CD4-positive, alpha-beta T cell (primary cell): ENCODE results near the gene FNBP1. TPM values are rescaled to one million over a fixed set of nuclear protein-coding genes. Genes with fewer than 3 reads are reported as not detected.

ENCODE experiments used
- ATAC-seq: fragments of 200-7000 bp; cut with Tn5 transposase; one replicate; pipeline ENCODE4 v1.10.0; 2022; ENCODE audit warnings: mild to moderate bottlenecking; ENCODE audit not compliant: poor library complexity
- CTCF ChIA-PET: fragments of 350-600 bp; sonication (Branson Sonifier 250); formaldehyde crosslinking; loops from one replicate; lab custom pipeline; 2021; ENCODE audit warnings: antibody characterized with exemption, inconsistent platforms; lab: Charles Lee
- POLR2A ChIA-PET: fragments of 350-600 bp; sonication (Branson Sonifier 250); formaldehyde crosslinking; loops from one replicate; lab custom pipeline; 2021; ENCODE audit warnings: antibody characterized with exemption, inconsistent platforms; lab: Charles Lee
- DNase-seq, 14 experiments: peaks; one replicate each; pipeline ENCODE4 v3.0.0-alpha.2; 2013 to 2020; ENCODE audit warnings: mixed read lengths in 2 of 14
- H3K27ac ChIP-seq, 2 donors: one replicate each; pipeline versions ENCODE4 v1.5.1 to v1.7.0; 2013; ENCODE audit warnings: low read length in 2 of 2, low read depth in 1 of 2, mild to moderate bottlenecking in 1 of 2
- H3K27me3 ChIP-seq, 2 experiments: 1 replicate in 1 of 2; 2 replicates in 1 of 2; pipeline versions ENCODE4 v1.6.1 to v1.7.0; 2013; ENCODE audit warnings: low read length in 2 of 2, control low read depth in 1 of 2, mild to moderate bottlenecking in 1 of 2, moderate library complexity in 1 of 2; ENCODE audit not compliant: insufficient read depth in 2 of 2, control insufficient read depth in 1 of 2
- H3K36me3 ChIP-seq: one replicate; pipeline ENCODE4 v1.6.1; 2013; ENCODE audit warnings: low read length, control low read depth; ENCODE audit not compliant: insufficient read depth
- H3K4me1 ChIP-seq: one replicate; pipeline ENCODE4 v1.6.1; 2013; ENCODE audit warnings: low read length, control low read depth; ENCODE audit not compliant: insufficient read depth
- H3K4me3 ChIP-seq: one replicate; pipeline ENCODE4 v1.5.1; 2013; ENCODE audit warnings: mild to moderate bottlenecking, low read length, moderate library complexity
- H3K9me3 ChIP-seq, 2 experiments: 1 replicate in 1 of 2; 2 replicates in 1 of 2; pipeline versions ENCODE4 v1.6.1 to v1.7.0; 2013; ENCODE audit warnings: low read length in 2 of 2, mild to moderate bottlenecking in 2 of 2, control low read depth in 1 of 2, moderate library complexity in 1 of 2; ENCODE audit not compliant: control insufficient read depth in 1 of 2, insufficient read depth in 1 of 2
- H3K27ac Mint-ChIP-seq: one replicate; pipeline ENCODE4 v1.8.0; 2020; ENCODE audit warnings: mixed read lengths
- H3K27me3 Mint-ChIP-seq: one replicate; pipeline ENCODE4 v1.8.0; 2021; ENCODE audit warnings: mixed read lengths
- H3K36me3 Mint-ChIP-seq: one replicate; pipeline ENCODE4 v1.8.0; 2021; ENCODE audit warnings: low read depth, mixed read lengths
- H3K4me1 Mint-ChIP-seq: one replicate; pipeline ENCODE4 v1.8.0; 2021; ENCODE audit warnings: low read depth, mixed read lengths
- H3K4me3 Mint-ChIP-seq: one replicate; pipeline ENCODE4 v1.8.0; 2020; ENCODE audit warnings: mild to moderate bottlenecking, mixed read lengths
- H3K9me3 Mint-ChIP-seq: one replicate; pipeline ENCODE4 v1.8.0; 2020; ENCODE audit warnings: mixed read lengths
- intact Hi-C, 2 experiments: fragments of 100-400 bp; cut with DNase I in 1 of 2; cut with micrococcal nuclease in 1 of 2; formaldehyde crosslinking; loops; one replicate each; pipeline versions ENCODE4 v1.15.1 to v1.9.0; 2023 to 2025; cut with DNase I, micrococcal nuclease
- total RNA-seq, 174 experiments: library from RNA in 2 of 174; stranded (reverse) in 2 of 174; gene quantifications; one replicate each; pipeline ENCODE4 v1.2.3 and lab custom pipeline; 2021 to 2026
- TF ChIP-seq, protein P1 (sequence below): fragments of 200-600 bp; IDR thresholded peaks from one replicate; pipeline ENCODE4 v1.8.0; 2022; ENCODE audit warnings: antibody characterized with exemption, mild to moderate bottlenecking

Gene FNBP1
- total RNA-seq, 2 experiments from 2014 or later = 166 to 181 TPM

DNA sequence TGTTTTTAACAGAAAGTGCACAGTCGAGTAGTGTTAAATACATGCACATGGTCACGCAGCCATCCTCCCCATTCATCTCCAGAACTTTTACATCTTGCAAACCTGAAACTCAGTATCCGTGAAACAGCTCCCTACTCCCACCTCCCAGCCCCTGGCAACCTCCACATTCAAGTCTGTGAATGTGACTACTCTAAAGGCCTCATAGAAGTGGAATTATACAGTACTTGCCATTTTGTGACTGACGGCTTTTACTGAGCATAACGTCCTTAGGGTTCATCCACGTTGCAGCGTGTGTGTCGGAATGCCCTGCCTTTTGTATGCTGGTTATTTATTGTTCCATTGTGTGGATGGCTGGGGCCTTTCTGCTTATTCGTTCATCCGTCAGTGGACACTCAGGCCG lies 171.9 kb downstream of the FNBP1 start:
- TF ChIP-seq, protein P1, sequence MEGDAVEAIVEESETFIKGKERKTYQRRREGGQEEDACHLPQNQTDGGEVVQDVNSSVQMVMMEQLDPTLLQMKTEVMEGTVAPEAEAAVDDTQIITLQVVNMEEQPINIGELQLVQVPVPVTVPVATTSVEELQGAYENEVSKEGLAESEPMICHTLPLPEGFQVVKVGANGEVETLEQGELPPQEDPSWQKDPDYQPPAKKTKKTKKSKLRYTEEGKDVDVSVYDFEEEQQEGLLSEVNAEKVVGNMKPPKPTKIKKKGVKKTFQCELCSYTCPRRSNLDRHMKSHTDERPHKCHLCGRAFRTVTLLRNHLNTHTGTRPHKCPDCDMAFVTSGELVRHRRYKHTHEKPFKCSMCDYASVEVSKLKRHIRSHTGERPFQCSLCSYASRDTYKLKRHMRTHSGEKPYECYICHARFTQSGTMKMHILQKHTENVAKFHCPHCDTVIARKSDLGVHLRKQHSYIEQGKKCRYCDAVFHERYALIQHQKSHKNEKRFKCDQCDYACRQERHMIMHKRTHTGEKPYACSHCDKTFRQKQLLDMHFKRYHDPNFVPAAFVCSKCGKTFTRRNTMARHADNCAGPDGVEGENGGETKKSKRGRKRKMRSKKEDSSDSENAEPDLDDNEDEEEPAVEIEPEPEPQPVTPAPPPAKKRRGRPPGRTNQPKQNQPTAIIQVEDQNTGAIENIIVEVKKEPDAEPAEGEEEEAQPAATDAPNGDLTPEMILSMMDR = no peak
- intact Hi-C loops = no loop called here
- ATAC-seq (no peak), DNase-seq (no peak)
- Mint-ChIP-seq H3K9me3 (no peaks in the 10 kb centered on the region), H3K4me1 (peaks cover 62% of the 10 kb centered on the region), H3K27me3 (no peaks in the 10 kb centered on the region), H3K36me3 (peaks cover 72% of the 10 kb centered on the region), H3K4me3 (peak overlapping the region; percentile 35), H3K27ac (peak overlapping the region; percentile 86)
- no peaks in the 10 kb centered on the region for H3K27me3 ChIP-seq
- ChIA-PET POLR2A (interaction anchor here (1.2 kb wide), 1 partner anchor 68 kb away, joined by 5 read pairs; no protein-coding TSS in a partner anchor), CTCF (no interaction called here)
- peaks cover 56% of the 10 kb centered on the region for H3K36me3 ChIP-seq
- H3K27ac ChIP-seq = no peak overlapping the region
- H3K9me3 ChIP-seq = no peaks in the 10 kb centered on the region
- H3K4me1 ChIP-seq = peaks cover 85% of the 10 kb centered on the region
- no peak overlapping the region for H3K4me3 ChIP-seq

DNA sequence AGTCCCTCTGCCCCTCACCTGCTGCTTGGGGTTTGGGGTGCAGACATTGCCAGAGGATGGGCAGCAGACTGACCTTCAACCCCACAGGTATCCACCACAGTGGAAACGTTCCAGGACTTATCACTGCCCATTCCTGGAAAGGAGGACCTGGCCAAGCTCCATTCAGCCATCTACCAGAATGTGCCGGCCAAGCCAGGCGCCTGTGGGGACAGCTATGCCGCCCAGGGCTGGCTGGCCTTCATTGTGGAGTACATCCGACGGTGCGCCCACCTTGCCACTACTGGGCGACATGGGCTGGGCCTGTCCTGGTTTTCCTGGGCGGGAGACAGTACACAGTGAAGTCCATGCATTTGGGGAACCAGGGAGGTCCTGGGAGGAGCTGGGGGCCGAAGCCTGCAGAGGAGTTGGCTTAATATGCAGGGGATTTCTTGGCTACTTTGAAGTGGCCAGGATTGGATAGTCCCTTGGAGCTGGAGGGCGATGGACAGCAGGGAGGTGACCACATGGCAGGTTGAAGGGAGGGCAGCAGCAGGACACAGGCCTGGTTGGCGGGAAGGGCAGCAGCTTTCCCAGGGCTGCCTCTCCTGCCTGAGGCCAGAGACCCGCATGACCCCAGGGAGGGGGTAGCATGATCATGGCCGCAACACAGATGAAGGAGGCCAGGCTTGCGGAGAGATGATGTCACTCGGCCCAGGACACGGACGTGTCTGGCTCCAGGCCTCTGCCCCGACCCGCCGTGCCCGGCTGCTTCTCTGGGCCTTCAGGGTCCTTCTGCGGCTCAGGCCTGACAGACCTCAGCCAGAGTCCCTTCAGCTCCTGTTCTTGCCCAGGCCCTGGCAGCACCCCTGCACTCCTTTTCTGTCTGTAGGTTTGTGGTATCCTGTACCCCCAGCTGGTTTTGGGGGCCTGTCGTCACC lies 173.1 kb downstream of the FNBP1 start:
- ATAC-seq = no peak
- peaks cover 90% of the 10 kb centered on the region for H3K4me1 ChIP-seq

More for the DNA sequence above, 173.1 kb downstream of the FNBP1 start:
- Histone ChIP-seq H3K4me3 (peak overlapping the region; percentile 40), H3K27me3 (no peaks in the 10 kb centered on the region), H3K36me3 (peaks cover 54% of the 10 kb centered on the region), H3K9me3 (no peaks in the 10 kb centered on the region), H3K27ac (peak overlapping the region; percentile 93 to 96)
- ChIA-PET POLR2A (interaction anchor here (0.7 to 3.5 kb wide), 13 partner anchors 9 to 107 kb away, joined by 3 to 33 read pairs (median 7); partner anchors contain the start of genes C9orf78 and USP20), CTCF (interaction anchor here (1.1 to 2.1 kb wide), 5 partner anchors 16 to 87 kb away, joined by 3 to 8 read pairs (median 7); partner anchors contain the start of genes C9orf78 and USP20)
- intact Hi-C loops = loop anchor here (1.0 to 5.0 kb wide), 5 partner anchors 15 to 48 kb away; partner anchors contain the start of genes C9orf78 (in 1 of the 2), TOR1A (in 1 of the 2) and USP20 (in 1 of the 2)
- Mint-ChIP-seq H3K36me3 (peaks cover 71% of the 10 kb centered on the region), H3K27ac (peak overlapping the region; percentile 86), H3K4me3 (peak overlapping the region; percentile 59), H3K27me3 (no peaks in the 10 kb centered on the region), H3K9me3 (no peaks in the 10 kb centered on the region), H3K4me1 (peaks cover 73% of the 10 kb centered on the region)
- TF ChIP-seq, protein P1 = no peak
- DNase-seq = peak in 1 of 14 experiments; percentile 39
